Measurements from ENCODE around the gene MAST2. TPM values are rescaled to one million over a fixed set of nuclear protein-coding genes. Genes with fewer than 3 reads are reported as not detected.
"Not testable (repeated sequence)": the region's sequence is repeated elsewhere in the genome, so short reads cannot be mapped to it uniquely, and the experiment has no call there.

MAST2 gene
- polyA plus RNA-seq, 5 donors = 56.8 to 72.5 (median 62.2) TPM

GRCh38 chr1:45892068-45892785, 88.8 kb downstream of the MAST2 start:
- peak; percentile 27 to 30 for DNase-seq

GRCh38 chr1:45894331-45894730, 90.9 kb downstream of the MAST2 start:
- DNase-seq = no peak

GRCh38 chr1:45894921-45895320, 91.5 kb downstream of the MAST2 start:
- no peak for DNase-seq

DNA sequence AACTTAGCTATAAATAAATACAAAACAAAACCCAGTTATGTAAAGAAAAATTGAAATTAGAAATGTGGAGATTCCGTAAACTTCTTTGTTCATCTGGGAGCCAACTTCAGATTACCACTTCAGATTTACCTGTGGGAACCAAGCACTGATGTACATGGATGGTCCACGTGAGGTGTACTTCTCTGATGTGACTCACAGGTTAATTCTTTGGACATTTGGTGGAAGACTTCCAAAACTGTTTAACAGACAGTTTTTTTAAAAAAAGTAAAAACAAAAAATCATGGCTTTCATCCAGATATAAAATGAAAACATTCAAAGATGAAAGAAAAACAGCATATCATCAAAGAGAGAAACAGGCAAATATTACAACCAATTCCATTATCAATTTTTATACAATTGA, 92.0 kb downstream of the MAST2 start:
- no peak for DNase-seq

GRCh38 chr1:45906883-45907282, 103.5 kb downstream of the MAST2 start:
- DNase-seq = no peak

DNA sequence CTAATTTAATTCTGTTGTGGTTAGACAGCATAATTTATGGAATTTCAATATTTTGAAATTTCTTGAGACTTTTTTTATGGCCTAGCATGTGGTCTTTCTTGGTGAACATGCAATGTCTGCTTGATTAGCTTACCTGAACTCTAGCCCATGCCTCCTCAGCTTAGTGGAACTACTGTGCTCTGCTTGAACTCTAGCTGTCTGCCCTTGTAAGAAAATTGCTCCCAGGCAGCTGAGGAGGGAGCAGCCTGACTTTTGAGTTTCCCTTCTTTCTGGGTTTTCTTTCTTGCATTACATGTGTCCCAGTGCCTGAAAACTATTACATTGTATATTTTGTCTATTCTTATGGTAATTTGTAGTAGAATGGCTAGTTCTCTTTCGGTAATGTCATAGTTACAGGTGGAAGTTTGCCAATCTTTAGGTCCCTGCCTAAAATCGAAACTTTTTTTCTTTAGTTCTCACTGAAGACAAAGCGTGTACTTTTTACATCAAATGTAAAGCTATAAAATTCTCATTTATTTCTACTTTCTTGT, 105.3 kb downstream of the MAST2 start:
- no peak for DNase-seq

DNA sequence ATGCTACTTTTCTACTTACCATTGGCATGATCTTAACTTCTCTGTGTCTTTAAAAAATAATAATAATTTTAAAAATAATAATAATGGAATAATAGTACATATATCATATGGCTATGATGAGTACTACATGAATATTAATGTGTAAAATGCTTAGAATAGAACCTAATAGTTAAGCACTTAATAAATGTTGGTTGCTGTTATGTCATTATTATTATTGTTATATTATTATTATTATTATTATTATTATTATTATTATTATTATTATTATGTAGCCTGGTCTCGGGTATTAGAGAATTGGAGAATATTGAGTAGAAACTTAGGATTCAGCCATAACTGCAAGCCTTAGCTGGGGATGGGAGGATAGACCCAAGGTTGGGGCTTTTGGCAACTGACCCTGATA, 108.2 kb downstream of the MAST2 start:
- no peak for DNase-seq

DNA sequence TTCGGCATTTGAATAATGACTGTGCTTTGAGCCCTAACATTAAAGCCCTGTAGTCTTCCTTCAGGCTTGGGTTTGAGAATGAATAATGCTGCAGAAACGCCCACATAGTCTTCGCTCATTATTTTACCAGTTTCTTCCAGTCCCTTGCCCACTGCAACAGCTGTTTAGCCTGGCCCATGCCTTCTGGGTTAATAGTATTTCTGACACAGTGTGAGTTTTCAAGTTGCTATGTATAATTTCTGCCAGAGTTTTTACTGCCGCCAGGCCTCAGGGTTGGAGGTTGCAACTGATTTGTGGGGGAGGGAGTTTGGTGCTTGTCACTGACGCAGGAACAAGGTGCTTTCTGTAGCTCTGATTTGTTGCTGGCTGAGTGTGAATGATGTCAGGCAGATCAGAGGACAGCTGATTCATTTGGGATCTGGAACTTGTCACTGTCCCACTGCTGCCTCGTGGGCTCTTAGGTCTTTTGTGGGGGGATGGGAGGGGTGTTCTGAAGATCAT, 109.8 kb downstream of the MAST2 start:
- DNase-seq = no peak

DNA sequence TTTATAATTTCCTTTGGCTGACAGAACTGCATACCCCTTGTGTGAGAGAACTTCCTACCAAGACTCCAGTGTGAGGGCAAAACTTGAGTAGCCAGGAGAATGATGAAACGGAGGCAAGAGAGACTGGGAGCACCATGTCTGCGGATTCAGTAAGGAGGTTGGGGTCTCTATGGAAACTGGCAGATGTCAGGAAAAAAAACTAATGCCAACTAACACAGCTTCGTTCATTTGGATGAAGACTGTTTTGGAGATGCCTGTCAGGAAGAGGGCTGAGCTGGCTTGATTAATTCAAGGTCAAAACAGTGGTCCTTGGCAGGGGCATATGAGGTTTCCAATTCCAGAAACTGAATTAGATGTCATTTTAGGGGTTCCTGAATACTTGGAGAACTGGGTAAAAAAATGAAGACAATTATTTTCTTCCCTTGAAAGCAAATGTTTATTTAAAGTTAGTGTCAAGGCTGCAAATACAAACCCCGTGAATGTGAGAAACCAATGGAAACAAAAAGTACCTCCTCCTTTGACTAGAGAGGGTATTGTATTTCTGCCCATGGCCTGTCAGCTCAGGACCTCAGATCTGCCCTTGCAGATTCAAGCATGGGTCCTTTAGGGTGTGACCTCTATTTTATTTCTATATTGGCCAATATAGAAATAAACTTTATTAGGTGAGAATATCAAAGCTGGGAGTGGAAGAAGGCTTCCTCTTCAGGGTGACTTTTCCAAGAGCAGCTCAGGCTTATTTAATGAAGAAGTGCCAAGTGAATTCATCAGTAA, 110.5 kb downstream of the MAST2 start:
- DNase-seq = no peak

- no peak for DNase-seq
These were observed 111.4 kb downstream of the MAST2 start for GRCh38 chr1:45914836-45915235.

- DNase-seq = no peak
These were observed 119.0 kb downstream of the MAST2 start for GRCh38 chr1:45922374-45922773.

DNA sequence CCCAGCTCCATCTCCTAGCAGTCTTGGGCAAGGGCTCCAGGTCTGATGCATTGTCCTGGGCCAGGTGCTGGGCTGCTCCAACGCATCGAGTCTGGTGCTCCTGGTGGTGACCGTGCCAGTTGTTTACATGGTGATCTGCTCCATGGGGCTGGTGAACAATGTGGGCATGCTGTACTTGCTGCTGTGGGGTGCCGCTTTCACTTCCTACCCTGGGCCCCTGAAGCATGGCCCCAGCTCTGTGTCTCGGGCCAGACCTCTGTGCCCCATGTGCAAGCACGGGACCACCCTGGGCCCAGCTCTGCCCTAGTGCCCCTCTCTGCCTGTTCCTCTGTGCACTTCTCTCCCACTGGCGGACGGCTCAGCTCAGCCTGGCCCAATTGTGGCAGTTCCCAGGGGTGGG, 119.4 kb downstream of the MAST2 start:
- no peak for DNase-seq

DNA sequence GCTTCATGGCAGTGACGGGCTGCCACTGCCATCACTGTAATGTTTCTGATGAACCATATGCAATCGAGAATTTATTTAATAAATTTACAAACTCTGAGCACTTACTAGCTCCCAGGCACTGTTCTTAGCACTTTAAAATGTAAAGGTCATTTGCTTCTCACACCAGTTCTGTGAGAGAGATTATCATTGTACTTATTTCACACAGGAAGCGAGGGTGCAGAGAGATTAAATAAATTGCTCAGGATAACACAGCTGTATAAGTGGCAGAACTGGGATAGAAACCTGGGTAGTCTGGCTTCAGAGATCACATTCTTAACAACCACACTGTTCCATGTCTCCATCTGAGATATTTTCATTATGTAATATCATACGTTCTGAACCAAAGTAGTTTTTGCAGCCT, 119.9 kb downstream of the MAST2 start:
- no peak for DNase-seq

DNA sequence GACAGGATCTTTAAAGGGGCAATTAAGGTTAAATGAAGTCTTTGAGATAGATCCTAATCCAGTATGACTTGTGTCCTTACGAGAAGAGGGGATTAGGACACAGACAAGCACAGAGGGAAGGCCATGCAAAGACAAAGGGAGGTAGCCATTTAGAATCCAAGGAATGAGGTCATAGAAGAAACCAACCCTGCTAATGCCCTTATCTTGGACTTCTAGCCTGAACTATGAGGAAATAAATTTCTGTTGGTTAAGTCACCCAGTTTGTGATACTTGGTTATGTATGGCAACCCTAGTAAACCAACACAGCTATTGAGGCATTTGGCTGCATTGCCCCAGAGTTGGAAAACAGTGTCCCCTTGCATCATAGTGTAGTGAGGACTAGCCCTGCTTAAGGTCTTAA, 121.3 kb downstream of the MAST2 start:
- DNase-seq = no peak

GRCh38 chr1:45925728-45926287, 122.4 kb downstream of the MAST2 start:
- DNase-seq = no peak

GRCh38 chr1:45926330-45926729, 122.9 kb downstream of the MAST2 start:
- no peak for DNase-seq

GRCh38 chr1:45927231-45927915, 124.0 kb downstream of the MAST2 start:
- not testable (repeated sequence) for DNase-seq

- no peak for DNase-seq
These were observed 125.2 kb downstream of the MAST2 start for GRCh38 chr1:45928486-45929205.

DNA sequence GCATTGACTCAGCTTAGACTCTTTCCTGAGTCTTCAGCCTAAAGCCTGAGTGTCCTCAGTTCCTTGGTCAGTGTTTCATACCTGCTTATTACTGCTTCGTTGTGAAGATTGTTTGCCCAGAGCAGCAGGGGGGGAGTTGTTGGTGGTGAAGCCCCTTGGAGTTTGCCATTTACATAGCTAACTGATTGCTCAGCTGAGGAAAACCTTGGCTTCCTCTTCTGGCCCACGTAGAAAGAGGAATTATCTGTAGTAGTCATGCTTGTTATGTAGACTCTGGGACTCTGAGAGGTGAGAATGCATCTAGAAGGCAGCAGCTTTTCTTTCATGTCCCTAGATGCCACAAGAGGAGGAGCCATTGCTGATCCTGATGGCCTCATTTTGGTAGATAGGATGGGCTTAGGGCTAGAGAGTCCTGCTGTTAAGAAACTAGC, 125.9 kb downstream of the MAST2 start:
- DNase-seq = no peak

- DNase-seq = no peak
These were observed 127.1 kb downstream of the MAST2 start for GRCh38 chr1:45930258-45931150.
